Measurements from ENCODE around the gene SNX25.

DNA sequence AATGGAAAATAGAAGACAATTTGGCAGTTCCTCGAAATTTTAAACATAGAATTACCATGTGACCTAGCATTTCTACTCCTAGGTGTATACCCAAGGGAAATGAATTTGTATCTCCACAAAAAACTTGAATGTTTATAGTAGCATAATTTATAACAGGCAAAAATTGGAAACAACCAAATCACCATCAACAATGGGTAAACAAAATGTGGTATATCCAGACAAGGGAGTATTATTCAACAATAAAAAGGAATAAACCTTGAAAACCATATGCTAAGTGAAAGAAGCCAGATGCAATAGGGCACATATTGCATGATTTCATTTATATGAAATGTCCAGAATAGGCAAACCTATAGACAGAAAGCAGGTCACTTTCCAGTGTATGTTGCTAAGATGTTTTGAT is 83.8 kb downstream of the SNX25 start:
- TF ChIP-seq POLR2A (IDR thresholded peaks at IDR 0.05), result no peak
- TF ChIP-seq, protein P1, sequence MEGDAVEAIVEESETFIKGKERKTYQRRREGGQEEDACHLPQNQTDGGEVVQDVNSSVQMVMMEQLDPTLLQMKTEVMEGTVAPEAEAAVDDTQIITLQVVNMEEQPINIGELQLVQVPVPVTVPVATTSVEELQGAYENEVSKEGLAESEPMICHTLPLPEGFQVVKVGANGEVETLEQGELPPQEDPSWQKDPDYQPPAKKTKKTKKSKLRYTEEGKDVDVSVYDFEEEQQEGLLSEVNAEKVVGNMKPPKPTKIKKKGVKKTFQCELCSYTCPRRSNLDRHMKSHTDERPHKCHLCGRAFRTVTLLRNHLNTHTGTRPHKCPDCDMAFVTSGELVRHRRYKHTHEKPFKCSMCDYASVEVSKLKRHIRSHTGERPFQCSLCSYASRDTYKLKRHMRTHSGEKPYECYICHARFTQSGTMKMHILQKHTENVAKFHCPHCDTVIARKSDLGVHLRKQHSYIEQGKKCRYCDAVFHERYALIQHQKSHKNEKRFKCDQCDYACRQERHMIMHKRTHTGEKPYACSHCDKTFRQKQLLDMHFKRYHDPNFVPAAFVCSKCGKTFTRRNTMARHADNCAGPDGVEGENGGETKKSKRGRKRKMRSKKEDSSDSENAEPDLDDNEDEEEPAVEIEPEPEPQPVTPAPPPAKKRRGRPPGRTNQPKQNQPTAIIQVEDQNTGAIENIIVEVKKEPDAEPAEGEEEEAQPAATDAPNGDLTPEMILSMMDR (IDR thresholded peaks at IDR 0.05), result no peak
- TF ChIP-seq POLR2AphosphoS5 (IDR thresholded peaks at IDR 0.05), result no peak
- no peak for TF ChIP-seq EP300 (IDR thresholded peaks at IDR 0.05)
